ENCODE results near the gene CAMK4. TPM values are rescaled to one million over a fixed set of nuclear protein-coding genes. Genes with fewer than 3 reads are reported as not detected.
A peak's percentile ranks its signal among the peaks of the same experiment; 100 is the strongest.

Gene CAMK4
- total RNA-seq, 1 donor from 2014 or later: 0.11 TPM

- intact Hi-C loops (cut with DNase I): no loop called here
- no peak for ATAC-seq
These were observed 274.2 kb downstream of the CAMK4 start for GRCh38 chr5:111498346-111498745.

GRCh38 chr5:111502956-111503355, 278.8 kb downstream of the CAMK4 start:
- intact Hi-C loops (cut with DNase I): no loop called here
- ATAC-seq (no peak), DNase-seq (ENCODE audit: missing footprints) (no peak)

More at GRCh38 chr5:111498346-111498745, 274.2 kb downstream of the CAMK4 start:
- no peak for DNase-seq (ENCODE audit: missing footprints)

GRCh38 chr5:111505096-111505495, 280.9 kb downstream of the CAMK4 start:
- DNase-seq (ENCODE audit: missing footprints): no peak
- no peak for ATAC-seq
- intact Hi-C loops (cut with DNase I): no loop called here

GRCh38 chr5:111507276-111507675, 283.1 kb downstream of the CAMK4 start:
- DNase-seq (ENCODE audit: missing footprints) (no peak), ATAC-seq (no peak)
- intact Hi-C loops (cut with DNase I): no loop called here

- DNase-seq (ENCODE audit: missing footprints): no peak
These were observed 284.9 kb downstream of the CAMK4 start for GRCh38 chr5:111509119-111509518.

GRCh38 chr5:111511174-111511830, 287.1 kb downstream of the CAMK4 start:
- ATAC-seq: no peak
- no peak for DNase-seq (ENCODE audit: missing footprints)
- intact Hi-C loops (cut with DNase I): no loop called here

More at GRCh38 chr5:111509119-111509518, 284.9 kb downstream of the CAMK4 start:
- intact Hi-C loops (cut with DNase I): no loop called here
- no peak for ATAC-seq

- intact Hi-C loops (cut with DNase I): no loop called here
- DNase-seq (ENCODE audit: missing footprints) (peak; percentile 52), ATAC-seq (peak; percentile 20)
These were observed 287.7 kb downstream of the CAMK4 start for GRCh38 chr5:111511831-111512374.

- intact Hi-C loops (cut with DNase I): no loop called here
- peak; percentile 97 for DNase-seq (ENCODE audit: missing footprints)
- peak; percentile 99 for ATAC-seq
These were observed 288.4 kb downstream of the CAMK4 start, which contains the start of gene STARD4 for GRCh38 chr5:111512375-111513130. Gene STARD4 (minus strand): TSS chr5:111512535. CDS start chr5:111507433, 5,102 bp downstream.

GRCh38 chr5:111513131-111513520, 288.9 kb downstream of the CAMK4 start:
- DNase-seq (ENCODE audit: missing footprints) (no peak), ATAC-seq (no peak)
- intact Hi-C loops (cut with DNase I): no loop called here

- DNase-seq (ENCODE audit: missing footprints): no peak
- intact Hi-C loops (cut with DNase I): no loop called here
- ATAC-seq: no peak
These were observed 289.9 kb downstream of the CAMK4 start for GRCh38 chr5:111514087-111514486.

- DNase-seq (ENCODE audit: missing footprints): no peak
- ATAC-seq: no peak
- intact Hi-C loops (cut with DNase I): no loop called here
These were observed 293.8 kb downstream of the CAMK4 start for GRCh38 chr5:111517853-111518501.

- no peak for DNase-seq (ENCODE audit: missing footprints)
- ATAC-seq: no peak
- intact Hi-C loops (cut with DNase I): no loop called here
These were observed 294.6 kb downstream of the CAMK4 start for GRCh38 chr5:111518777-111519176.

GRCh38 chr5:111520908-111521307, 296.7 kb downstream of the CAMK4 start:
- intact Hi-C loops (cut with DNase I): no loop called here
- no peak for ATAC-seq
- no peak for DNase-seq (ENCODE audit: missing footprints)

- intact Hi-C loops (cut with DNase I): no loop called here
These were observed 303.9 kb downstream of the CAMK4 start for GRCh38 chr5:111528056-111528455.

GRCh38 chr5:111530298-111530740, 306.1 kb downstream of the CAMK4 start:
- ATAC-seq: peak; percentile 91
- intact Hi-C loops (cut with DNase I): loop anchor here (2.0 kb wide), 1 partner anchor 616 kb away; no protein-coding TSS in a partner anchor
- peak; percentile 84 for DNase-seq (ENCODE audit: missing footprints)

More at GRCh38 chr5:111528056-111528455, 303.9 kb downstream of the CAMK4 start:
- DNase-seq (ENCODE audit: missing footprints) (no peak), ATAC-seq (no peak)

GRCh38 chr5:111532886-111533582, 308.9 kb downstream of the CAMK4 start:
- intact Hi-C loops (cut with DNase I): no loop called here
- no peak for ATAC-seq
- no peak for DNase-seq (ENCODE audit: missing footprints)

GRCh38 chr5:111535879-111536549, 311.8 kb downstream of the CAMK4 start:
- intact Hi-C loops (cut with DNase I): no loop called here
- ATAC-seq (no peak), DNase-seq (ENCODE audit: missing footprints) (no peak)
